CD14-positive monocyte (primary cell): ENCODE results near the gene TREM1. TPM values are rescaled to one million over a fixed set of nuclear protein-coding genes. Genes with fewer than 3 reads are reported as not detected.

Source experiments
- DNase-seq, 3 donors: peaks; one replicate each; pipeline ENCODE4 v3.0.0-alpha.2; 2011 to 2022
- H2AFZ ChIP-seq: 2 replicates; pipeline ENCODE4 v1.6.0; 2012; ENCODE audit warnings: mild to moderate bottlenecking, low read depth, low read length, inconsistent platforms; ENCODE audit not compliant: insufficient read depth, poor library complexity, severe bottlenecking
- H3K27ac ChIP-seq, 2 donors: 1 replicate in 1 of 2; 2 replicates in 1 of 2; pipeline ENCODE4 v1.5.1; 2012 to 2013; ENCODE audit warnings: low read length in 2 of 2, control low read depth in 1 of 2, inconsistent platforms in 1 of 2, low read depth in 1 of 2, mild to moderate bottlenecking in 1 of 2
- H3K27me3 ChIP-seq, 2 donors: one replicate each; pipeline versions ENCODE4 v1.6.0 to v1.6.1; 2011 to 2013; ENCODE audit warnings: low read length in 2 of 2; ENCODE audit not compliant: control insufficient read depth in 2 of 2, insufficient read depth in 2 of 2
- H3K36me3 ChIP-seq, 2 donors: replicated peaks in 1 of 2; 1 replicate in 1 of 2; 2 replicates in 1 of 2; pipeline versions ENCODE4 v1.5.1 to v1.6.1; 2012 to 2013; ENCODE audit warnings: low read length in 2 of 2, control low read depth in 1 of 2, inconsistent platforms in 1 of 2, mild to moderate bottlenecking in 1 of 2; ENCODE audit not compliant: insufficient read depth in 2 of 2, control insufficient read depth in 1 of 2
- H3K4me1 ChIP-seq, 2 donors: 1 replicate in 1 of 2; 2 replicates in 1 of 2; pipeline versions ENCODE4 v1.5.1 to v1.6.1; 2012 to 2013; ENCODE audit warnings: low read length in 2 of 2, control low read depth in 1 of 2, inconsistent platforms in 1 of 2, mild to moderate bottlenecking in 1 of 2, moderate library complexity in 1 of 2; ENCODE audit not compliant: insufficient read depth in 2 of 2, control insufficient read depth in 1 of 2
- H3K4me2 ChIP-seq: replicated peaks from 2 replicates; pipeline ENCODE3; 2012; ENCODE audit warnings: low read length, moderate library complexity, mild to moderate bottlenecking; ENCODE audit not compliant: poor library complexity, severe bottlenecking; ENCODE audit errors: extremely low read depth
- H3K4me3 ChIP-seq, 3 experiments: fragments of 200-600 bp in 1 of 3; sonication (generic) in 1 of 3; replicated peaks in 1 of 3; 1 replicate in 2 of 3; 2 replicates in 1 of 3; pipeline ENCODE4 v1.5.1; 2011 to 2013; ENCODE audit warnings: low read length in 3 of 3, mild to moderate bottlenecking in 3 of 3, control low read depth in 2 of 3, low read depth in 2 of 3, inconsistent platforms in 1 of 3, moderate library complexity in 1 of 3
- H3K79me2 ChIP-seq: 2 replicates; pipeline ENCODE4 v1.6.0; 2012; ENCODE audit warnings: mild to moderate bottlenecking, control low read depth, inconsistent platforms, low read length, moderate library complexity; ENCODE audit not compliant: insufficient read depth
- H3K9ac ChIP-seq: 2 replicates; pipeline ENCODE4 v1.6.0; 2017; ENCODE audit warnings: low read length, mild to moderate bottlenecking; ENCODE audit not compliant: insufficient read depth, poor library complexity, severe bottlenecking
- H3K9me3 ChIP-seq, 2 donors: replicated peaks in 1 of 2; 1 replicate in 1 of 2; 2 replicates in 1 of 2; pipeline versions ENCODE4 v1.5.1 to v1.6.1; 2012 to 2013; ENCODE audit warnings: low read length in 2 of 2, control low read depth in 1 of 2; ENCODE audit not compliant: control insufficient read depth in 1 of 2, insufficient read depth in 1 of 2
- H4K20me1 ChIP-seq: 2 replicates; pipeline ENCODE4 v1.6.0; 2012; ENCODE audit warnings: mild to moderate bottlenecking, low read length, control low read depth, moderate library complexity; ENCODE audit not compliant: insufficient read depth
- H3K27ac Mint-ChIP-seq, 7 donors: one replicate each; pipeline ENCODE4 v1.8.0; 2020; ENCODE audit warnings: mild to moderate bottlenecking in 7 of 7, mixed read lengths in 7 of 7, moderate library complexity in 6 of 7, inconsistent platforms in 2 of 7
- H3K27me3 Mint-ChIP-seq, 3 donors: one replicate each; pipeline ENCODE4 v1.8.0; 2021 to 2022; ENCODE audit warnings: low read depth in 3 of 3, mild to moderate bottlenecking in 3 of 3, mixed read lengths in 3 of 3, moderate library complexity in 3 of 3, inconsistent platforms in 1 of 3
- H3K36me3 Mint-ChIP-seq, 2 donors: one replicate each; pipeline ENCODE4 v1.8.0; 2020; ENCODE audit warnings: mixed read lengths in 2 of 2, inconsistent platforms in 1 of 2, mild to moderate bottlenecking in 1 of 2
- H3K4me1 Mint-ChIP-seq: one replicate; pipeline ENCODE4 v1.8.0; 2020; ENCODE audit warnings: mild to moderate bottlenecking, mixed read lengths
- H3K4me3 Mint-ChIP-seq, 2 donors: one replicate each; pipeline ENCODE4 v1.8.0; 2020; ENCODE audit warnings: mild to moderate bottlenecking in 2 of 2, mixed read lengths in 2 of 2, moderate library complexity in 1 of 2
- H3K9me3 Mint-ChIP-seq, 7 donors: one replicate each; pipeline ENCODE4 v1.8.0; 2020 to 2022; ENCODE audit warnings: mixed read lengths in 7 of 7, mild to moderate bottlenecking in 6 of 7, moderate library complexity in 6 of 7, inconsistent platforms in 2 of 7
- WGBS: methylation state at CpG from one replicate; pipeline ENCODE4 v1.1.5; 2013; ENCODE audit warnings: missing lambda C conversion rate; ENCODE audit not compliant: insufficient coverage; 5-methylcytosine and 5-hydroxymethylcytosine counted together
- intact Hi-C, 2 donors: fragments of 100-400 bp; cut with micrococcal nuclease; formaldehyde crosslinking; loops; one replicate each; pipeline versions ENCODE4 v1.15.0 to v1.15.1; 2023
- polyA plus RNA-seq, 3 donors: library from polyadenylated mRNA; depleted of rRNA in 1 of 3; unstranded in 2 of 3; stranded (reverse) in 1 of 3; fragments of 300-500 nt in 2 of 3; fragments of >200 nt in 1 of 3; fragmentation: Illumina TruSeq in 2 of 3; gene quantifications; 1 replicate in 2 of 3; 2 replicates in 1 of 3; pipeline ENCODE4 v1.2.3, GENCODE V29; 2012 to 2021
- TF ChIP-seq, protein P1 (sequence below): fragments of 200-600 bp; IDR thresholded peaks from one replicate; pipeline ENCODE4 v1.8.0; 2022; ENCODE audit warnings: antibody characterized with exemption, mild to moderate bottlenecking

Gene TREM1
- polyA plus RNA-seq, 3 donors: 175 to 303 (median 240) TPM

DNA sequence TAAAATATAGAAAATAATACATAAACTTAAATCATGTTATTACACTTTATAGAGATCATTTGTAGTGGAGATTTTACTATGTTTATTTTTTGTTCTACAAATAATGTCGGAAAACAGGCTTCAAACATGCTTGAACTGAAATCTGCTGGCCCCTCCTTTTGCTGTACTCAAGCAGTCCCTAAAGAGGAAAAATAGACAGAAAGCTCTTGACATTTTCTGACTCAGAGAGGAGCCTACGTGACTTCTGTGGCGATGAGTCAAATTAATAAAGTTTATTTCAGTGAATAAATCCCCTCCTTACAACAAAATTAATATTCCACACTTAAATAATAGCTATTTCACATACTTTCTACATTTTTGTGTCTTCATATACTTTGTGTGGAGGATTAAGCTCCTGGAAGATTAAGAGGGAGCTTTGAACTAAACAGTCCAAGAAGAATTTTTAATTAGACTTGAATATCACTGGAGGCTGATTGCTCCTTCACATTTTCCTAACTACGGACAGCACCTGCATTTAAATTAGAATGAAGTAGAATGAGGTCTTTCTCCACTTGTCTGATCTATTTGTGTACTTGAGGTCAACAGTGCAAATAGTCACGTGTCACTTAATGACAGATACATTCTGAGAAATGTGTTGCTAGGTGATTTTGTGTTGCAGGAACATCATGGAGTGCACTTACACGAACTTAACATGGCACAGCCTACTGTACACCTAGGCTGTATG is 1.7 kb upstream of the TREM1 start:
- Mint-ChIP-seq H3K27ac (peak overlapping the region; percentile 73 to 100 (median 87)), H3K4me1 (peaks cover 70% of the 10 kb centered on the region), H3K36me3 (peaks cover 33 to 34% of the 10 kb centered on the region in 2 donors), H3K27me3 (peaks cover 0 to 12% (median 0%) of the 10 kb centered on the region in 3 donors), H3K4me3 (no peak overlapping the region), H3K9me3 (peaks cover 0 to 10% (median 0%) of the 10 kb centered on the region in 7 donors)
- H3K79me2 ChIP-seq: peaks cover 22% of the 10 kb centered on the region
- H3K36me3 ChIP-seq: no peaks in the 10 kb centered on the region
- H3K4me2 ChIP-seq: no peak overlapping the region
- no peaks in the 10 kb centered on the region for H3K9me3 ChIP-seq
- DNase-seq: peak in 2 of 3 donors; percentile 44 to 67
- H3K27ac ChIP-seq: peak overlapping the region in 1 of 2 donors; percentile 100
- WGBS: no CpG with 5 or more reads among the region's 6 CpGs
- no peak overlapping the region for H2AFZ ChIP-seq
- intact Hi-C loops: loop anchor here (5.0 to 10.0 kb wide), 2 partner anchors 103 to 106 kb away; no protein-coding TSS in a partner anchor
- H3K4me1 ChIP-seq: peaks cover 69% of the 10 kb centered on the region in 2 donors
- TF ChIP-seq, protein P1, sequence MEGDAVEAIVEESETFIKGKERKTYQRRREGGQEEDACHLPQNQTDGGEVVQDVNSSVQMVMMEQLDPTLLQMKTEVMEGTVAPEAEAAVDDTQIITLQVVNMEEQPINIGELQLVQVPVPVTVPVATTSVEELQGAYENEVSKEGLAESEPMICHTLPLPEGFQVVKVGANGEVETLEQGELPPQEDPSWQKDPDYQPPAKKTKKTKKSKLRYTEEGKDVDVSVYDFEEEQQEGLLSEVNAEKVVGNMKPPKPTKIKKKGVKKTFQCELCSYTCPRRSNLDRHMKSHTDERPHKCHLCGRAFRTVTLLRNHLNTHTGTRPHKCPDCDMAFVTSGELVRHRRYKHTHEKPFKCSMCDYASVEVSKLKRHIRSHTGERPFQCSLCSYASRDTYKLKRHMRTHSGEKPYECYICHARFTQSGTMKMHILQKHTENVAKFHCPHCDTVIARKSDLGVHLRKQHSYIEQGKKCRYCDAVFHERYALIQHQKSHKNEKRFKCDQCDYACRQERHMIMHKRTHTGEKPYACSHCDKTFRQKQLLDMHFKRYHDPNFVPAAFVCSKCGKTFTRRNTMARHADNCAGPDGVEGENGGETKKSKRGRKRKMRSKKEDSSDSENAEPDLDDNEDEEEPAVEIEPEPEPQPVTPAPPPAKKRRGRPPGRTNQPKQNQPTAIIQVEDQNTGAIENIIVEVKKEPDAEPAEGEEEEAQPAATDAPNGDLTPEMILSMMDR: no peak
- no peak overlapping the region for H3K9ac ChIP-seq
- H3K27me3 ChIP-seq: no peaks in the 10 kb centered on the region
- H3K4me3 ChIP-seq: no peak overlapping the region
- peaks cover 17% of the 10 kb centered on the region for H4K20me1 ChIP-seq

GRCh38 chr6:41284726-41285125 is 1.8 kb downstream of the TREM1 start:
- H3K4me3 ChIP-seq: peak overlapping the region; percentile 3 to 77 (median 76)
- H3K27me3 ChIP-seq: no peaks in the 10 kb centered on the region
- no peak overlapping the region for H2AFZ ChIP-seq
- peaks cover 94% of the 10 kb centered on the region for H3K4me1 Mint-ChIP-seq
- peak overlapping the region; percentile 38 to 100 (median 88) for H3K27ac Mint-ChIP-seq
- peaks cover 0 to 10% (median 0%) of the 10 kb centered on the region in 3 donors for H3K27me3 Mint-ChIP-seq
- no peaks in the 10 kb centered on the region for H3K9me3 ChIP-seq
- peak overlapping the region; percentile 77 for H3K4me2 ChIP-seq
- TF ChIP-seq, protein P1: no peak
- peak overlapping the region; percentile 82 to 91 for H3K4me3 Mint-ChIP-seq
- peaks cover 0 to 10% (median 2%) of the 10 kb centered on the region in 7 donors for H3K9me3 Mint-ChIP-seq
- H3K4me1 ChIP-seq: peaks cover 91 to 94% of the 10 kb centered on the region in 2 donors
- peak in 1 of 3 donors; percentile 36 for DNase-seq
- WGBS: no CpG with 5 or more reads among the region's 1 CpG
- no peak overlapping the region for H3K9ac ChIP-seq
- peaks cover 22% of the 10 kb centered on the region for H3K79me2 ChIP-seq
- peaks cover 55 to 65% of the 10 kb centered on the region in 2 donors for H3K36me3 Mint-ChIP-seq
- H4K20me1 ChIP-seq: peaks cover 31% of the 10 kb centered on the region
- intact Hi-C loops: loop anchor here (5.0 to 10.0 kb wide), 2 partner anchors 100 to 102 kb away; no protein-coding TSS in a partner anchor
- peaks cover 4 to 14% of the 10 kb centered on the region in 2 donors for H3K36me3 ChIP-seq
- peak overlapping the region in 1 of 2 donors; percentile 100 for H3K27ac ChIP-seq
